H1 (cell line): ENCODE results near the gene UQCC5. TPM values are rescaled to one million over a fixed set of nuclear protein-coding genes. Genes with fewer than 3 reads are reported as not detected.

Experiments used
- CTCF ChIA-PET: fragments of 300-600 bp; sonication (Branson Sonifier 250); formaldehyde crosslinking; loops from one replicate; lab custom pipeline; 2021; ENCODE audit not compliant: partially characterized antibody; lab: Charles Lee
- POLR2A ChIA-PET: fragments of 300-600 bp; sonication (Branson Sonifier 250); formaldehyde crosslinking; loops from one replicate; lab custom pipeline; 2021; ENCODE audit warnings: inconsistent platforms; ENCODE audit not compliant: partially characterized antibody; lab: Charles Lee
- DNase-seq, 2 experiments: peaks; one replicate each; pipeline versions ENCODE4 v3.0.0 to v3.0.0-alpha.2; 2010 to 2022; ENCODE audit warnings: low spot score in 2 of 2, low read depth in 1 of 2, mixed read lengths in 1 of 2
- FAIRE-seq: peaks from 2 replicates; lab custom pipeline; 2011; peaks lifted over from hg19 to GRCh38; lab: Jason Lieb, UNC
- H2AFZ ChIP-seq: 2 replicates; pipeline ENCODE4 v1.8.1; 2012; ENCODE audit warnings: low read length, inconsistent platforms
- H2AK5ac ChIP-seq: 2 replicates; pipeline ENCODE4 v1.6.1; 2013; ENCODE audit warnings: low read depth, low read length
- H2BK120ac ChIP-seq: replicated peaks from 2 replicates; pipeline ENCODE3; 2013; ENCODE audit warnings: low read depth, low read length, inconsistent platforms
- H2BK12ac ChIP-seq: 2 replicates; pipeline ENCODE4 v1.6.1; 2013; ENCODE audit warnings: low read depth, low read length
- H2BK15ac ChIP-seq: 2 replicates; pipeline ENCODE4 v1.6.1; 2013; ENCODE audit warnings: low read length
- H2BK20ac ChIP-seq: 2 replicates; pipeline ENCODE4 v1.6.1; 2013; ENCODE audit warnings: low read length
- H2BK5ac ChIP-seq: 2 replicates; pipeline ENCODE4 v1.6.1; 2013; ENCODE audit warnings: low read depth, low read length
- H3K14ac ChIP-seq: 2 replicates; pipeline ENCODE4 v1.6.1; 2013; ENCODE audit warnings: inconsistent platforms; ENCODE audit not compliant: insufficient read length
- H3K18ac ChIP-seq: 2 replicates; pipeline ENCODE4 v1.6.1; 2013; ENCODE audit warnings: low read length; ENCODE audit errors: extremely low read depth
- H3K23ac ChIP-seq: 2 replicates; pipeline ENCODE4 v1.6.1; 2013; ENCODE audit warnings: inconsistent platforms; ENCODE audit not compliant: insufficient read length
- H3K23me2 ChIP-seq: 2 replicates; pipeline ENCODE4 v1.6.1; 2013; ENCODE audit warnings: low read depth, low read length
- H3K27ac ChIP-seq: 2 replicates; pipeline ENCODE4 v1.6.1; 2011; ENCODE audit warnings: low read depth, low read length, inconsistent platforms
- H3K27me3 ChIP-seq, 4 experiments: replicated peaks in 1 of 4; 1 replicate in 1 of 4; 2 replicates in 3 of 4; pipeline versions ENCODE4 v1.6.1 to v1.8.1; 2011 to 2013; ENCODE audit warnings: low read length in 3 of 4, mild to moderate bottlenecking in 3 of 4, inconsistent platforms in 2 of 4, mixed read lengths in 2 of 4, moderate library complexity in 1 of 4; ENCODE audit not compliant: control insufficient read depth in 3 of 4, insufficient read depth in 3 of 4; ENCODE audit errors: extremely low read depth in 1 of 4
- H3K36me3 ChIP-seq, 4 experiments: 2 replicates each; pipeline versions ENCODE4 v1.6.1 to v1.8.1; 2011 to 2013; ENCODE audit warnings: mild to moderate bottlenecking in 4 of 4, low read length in 3 of 4, moderate library complexity in 2 of 4, control low read depth in 1 of 4, inconsistent platforms in 1 of 4; ENCODE audit not compliant: insufficient read depth in 4 of 4, control insufficient read depth in 2 of 4
- H3K4ac ChIP-seq: replicated peaks from 2 replicates; pipeline ENCODE3; 2013; ENCODE audit warnings: low read length, low read depth, mixed read lengths, inconsistent platforms; ENCODE audit not compliant: insufficient read length
- H3K4me1 ChIP-seq, 4 experiments: replicated peaks in 1 of 4; 1 replicate in 1 of 4; 2 replicates in 3 of 4; pipeline versions ENCODE4 v1.6.1 to v1.8.1; 2011 to 2013; ENCODE audit warnings: low read length in 3 of 4, inconsistent platforms in 2 of 4, mixed read lengths in 1 of 4; ENCODE audit not compliant: insufficient read depth in 4 of 4, control insufficient read depth in 3 of 4
- H3K4me2 ChIP-seq, 2 experiments: 2 replicates each; pipeline versions ENCODE4 v1.6.1 to v1.8.1; 2011 to 2013; ENCODE audit warnings: low read depth in 2 of 2, low read length in 2 of 2, control low read depth in 1 of 2, inconsistent platforms in 1 of 2, mild to moderate bottlenecking in 1 of 2; ENCODE audit not compliant: insufficient read depth in 1 of 2
- H3K4me3 ChIP-seq, 4 experiments: fragments of 200-600, 300-600 bp in 1 of 4; sonication (generic), shearing (Covaris generic), sonication (Bioruptor Twin) in 1 of 4; 2 replicates each; pipeline versions ENCODE4 v1.5.1 to v1.8.1; 2011 to 2016; ENCODE audit warnings: low read length in 4 of 4, low read depth in 3 of 4, control low read depth in 2 of 4, inconsistent platforms in 2 of 4, mild to moderate bottlenecking in 2 of 4, mixed read lengths in 1 of 4, moderate library complexity in 1 of 4; ENCODE audit not compliant: insufficient read depth in 2 of 4; ENCODE audit errors: extremely low read depth in 1 of 4
- H3K56ac ChIP-seq: replicated peaks from 2 replicates; pipeline ENCODE3; 2013; ENCODE audit warnings: low read depth, mild to moderate bottlenecking, mixed read lengths, low read length, inconsistent platforms; ENCODE audit not compliant: insufficient read length
- H3K79me1 ChIP-seq: 2 replicates; pipeline ENCODE4 v1.6.1; 2013; ENCODE audit warnings: low read depth, low read length, control low read depth
- H3K79me2 ChIP-seq, 2 experiments: 2 replicates each; pipeline versions ENCODE4 v1.6.1 to v1.8.1; 2012 to 2013; ENCODE audit warnings: low read length in 2 of 2, mild to moderate bottlenecking in 2 of 2, inconsistent platforms in 1 of 2; ENCODE audit not compliant: insufficient read depth in 2 of 2, control insufficient read depth in 1 of 2
- H3K9ac ChIP-seq, 4 experiments: replicated peaks in 1 of 4; 1 replicate in 1 of 4; 2 replicates in 3 of 4; pipeline versions ENCODE4 v1.6.1 to v1.8.1; 2011 to 2013; ENCODE audit warnings: low read depth in 3 of 4, low read length in 3 of 4, control low read depth in 2 of 4, mild to moderate bottlenecking in 2 of 4, moderate library complexity in 2 of 4, inconsistent platforms in 1 of 4; ENCODE audit errors: extremely low read depth in 1 of 4
- H3K9me3 ChIP-seq, 2 experiments: 2 replicates each; pipeline versions ENCODE4 v1.6.1 to v1.8.1; 2012 to 2013; ENCODE audit warnings: mild to moderate bottlenecking in 2 of 2, moderate library complexity in 2 of 2, control low read depth in 1 of 2, inconsistent platforms in 1 of 2, low read depth in 1 of 2, low read length in 1 of 2, mixed read lengths in 1 of 2; ENCODE audit not compliant: insufficient read depth in 2 of 2
- H4K20me1 ChIP-seq, 2 experiments: replicated peaks in 1 of 2; 2 replicates each; pipeline versions ENCODE3 to v1.8.1; 2011 to 2013; ENCODE audit warnings: inconsistent platforms in 2 of 2, low read length in 2 of 2, mild to moderate bottlenecking in 1 of 2; ENCODE audit not compliant: insufficient read depth in 2 of 2, control insufficient read depth in 1 of 2
- H4K5ac ChIP-seq: 2 replicates; pipeline ENCODE4 v1.6.1; 2013; ENCODE audit warnings: low read length, low read depth, mixed read lengths, inconsistent platforms; ENCODE audit not compliant: insufficient read length
- H4K8ac ChIP-seq: 2 replicates; pipeline ENCODE4 v1.8.0; 2013; ENCODE audit warnings: mild to moderate bottlenecking, moderate library complexity, low read length, inconsistent platforms; ENCODE audit not compliant: insufficient read depth; ENCODE audit errors: extremely low read depth
- H4K91ac ChIP-seq: replicated peaks from 2 replicates; pipeline ENCODE3; 2013; ENCODE audit warnings: low read length, mixed read lengths, inconsistent platforms; ENCODE audit not compliant: insufficient read length
- BCL11A ChIP-seq, 2 experiments: IDR thresholded peaks; one replicate each; pipeline ENCODE4 v1.6.1; 2011; ENCODE audit warnings: low read depth in 2 of 2, low read length in 2 of 2, mild to moderate bottlenecking in 2 of 2
- CTBP2 ChIP-seq: IDR thresholded peaks from 2 replicates; pipeline ENCODE4 v1.7.0; 2011; ENCODE audit warnings: borderline replicate concordance, mild to moderate bottlenecking, moderate library complexity, mixed read lengths, low read length; ENCODE audit not compliant: insufficient read depth, insufficient read length
- EZH2 ChIP-seq: fragments of 200-600 bp; sonication (generic); IDR thresholded peaks from 2 replicates; pipeline ENCODE4 v1.7.1; 2012; ENCODE audit warnings: low read depth, mild to moderate bottlenecking, moderate library complexity, low read length, inconsistent platforms; ENCODE audit not compliant: severe bottlenecking
- GABPA ChIP-seq: IDR thresholded peaks from 2 replicates; pipeline ENCODE4 v1.6.1; 2011; ENCODE audit warnings: mild to moderate bottlenecking, low read length, moderate library complexity, borderline replicate concordance; ENCODE audit not compliant: insufficient read depth
- KDM1A ChIP-seq: fragments of 200-600, 300-600 bp; sonication (generic); IDR thresholded peaks from 2 replicates; pipeline ENCODE4 v1.7.1; 2016; ENCODE audit warnings: mild to moderate bottlenecking, low read length, borderline replicate concordance
- KDM4A ChIP-seq: IDR thresholded peaks from one replicate; pipeline ENCODE4 v1.7.1; 2012; ENCODE audit warnings: low read depth, mild to moderate bottlenecking, moderate library complexity, low read length, inconsistent platforms; ENCODE audit not compliant: severe bottlenecking
- SP2 ChIP-seq: IDR thresholded peaks from 2 replicates; pipeline ENCODE4 v1.6.1; 2012; ENCODE audit warnings: mild to moderate bottlenecking, low read length, inconsistent platforms
- SUZ12 ChIP-seq: fragments of 200-600 bp; sonication (generic); IDR thresholded peaks from 2 replicates; pipeline ENCODE4 v1.6.1; 2012; ENCODE audit warnings: mild to moderate bottlenecking, inconsistent platforms, low read length, moderate library complexity, mixed read lengths
- WGBS, 2 experiments: shearing (Covaris generic) in 1 of 2; methylation state at CpG; one replicate each; pipeline versions ENCODE4 v1.1.6 to v1.1.7; 2013 to 2015; ENCODE audit warnings: low lambda C conversion rate in 2 of 2, mixed read lengths in 2 of 2, inconsistent platforms in 1 of 2, low coverage in 1 of 2, missing lambda C conversion rate in 1 of 2; ENCODE audit not compliant: insufficient replicate concordance in 2 of 2, insufficient coverage in 1 of 2, insufficient read length in 1 of 2; ENCODE audit errors: extremely low coverage in 1 of 2, missing lambda C conversion rate in 1 of 2; 5-methylcytosine and 5-hydroxymethylcytosine counted together
- polyA plus RNA-seq, 7 experiments: library from polyadenylated mRNA; depleted of rRNA in 3 of 7; stranded (reverse) in 5 of 7; unstranded in 2 of 7; fragments of >200 nt in 5 of 7; fragments of 200-250 nt in 2 of 7; gene quantifications; 1 replicate in 5 of 7; 2 replicates in 1 of 7; 4 replicates in 1 of 7; pipeline versions ENCODE4 v1.2.1 to v1.2.3, GENCODE V29; 2011 to 2013; ENCODE audit warnings: missing spikeins in 2 of 7, mixed read lengths in 2 of 7
- total RNA-seq: library from RNA; stranded (reverse); fragmentation: NEBNext Ultra II Directional; extraction: Animal tissue kit (Norgen Biotek cat#: 25700); gene quantifications from 2 replicates; pipeline ENCODE4 v1.2.1, GENCODE V29; 2021
- TF ChIP-seq, protein P1 (sequence below), 3 experiments: IDR thresholded peaks; 1 replicate in 2 of 3; 2 replicates in 1 of 3; pipeline versions ENCODE4 v1.5.1 to v1.6.1; 2011; ENCODE audit warnings: low read length in 3 of 3, mild to moderate bottlenecking in 3 of 3, inconsistent platforms in 2 of 3, low read depth in 1 of 3, moderate library complexity in 1 of 3; ENCODE audit not compliant: insufficient read depth in 1 of 3; ENCODE audit errors: control extremely low read depth in 1 of 3

UQCC5 gene
- total and polyA plus RNA-seq, 2 of the 8 experiments (the other 6 are each of a cell fraction or from before 2014, with no cell fraction given) = 35.0 to 37.7 TPM

- Histone ChIP-seq H3K4me3 (no peak overlapping the region), H2BK120ac (no peak overlapping the region), H2BK15ac (no peak overlapping the region), H3K36me3 (peaks cover 0 to 10% (median under 1%) of the 10 kb centered on the region in 4 experiments; a peak in 1 of 8 replicates), H3K4me2 (no peak overlapping the region), H3K56ac (no peak overlapping the region), H2AFZ (no peak overlapping the region), H2AK5ac (no peak overlapping the region), H3K23ac (no peak overlapping the region), H3K27me3 (no peaks in the 10 kb centered on the region), H3K9ac (no peak overlapping the region; a peak in 1 of 7 replicates), H2BK5ac (no peak overlapping the region), H4K8ac (no peak overlapping the region), H3K4me1 (peaks cover 7 to 25% (median 14%) of the 10 kb centered on the region in 4 experiments), H3K27ac (no peak overlapping the region), H3K79me1 (peaks cover 12% of the 10 kb centered on the region), H3K18ac (no peak overlapping the region), H3K9me3 (no peaks in the 10 kb centered on the region), H3K4ac (no peak overlapping the region), H4K91ac (no peak overlapping the region), H3K79me2 (peaks cover 12 to 29% of the 10 kb centered on the region in 2 experiments), H3K23me2 (peaks cover 17% of the 10 kb centered on the region), H4K20me1 (peaks cover 4 to 18% of the 10 kb centered on the region in 2 experiments), H3K14ac (no peak overlapping the region), H2BK12ac (no peak overlapping the region), H2BK20ac (no peak overlapping the region), H4K5ac (no peak overlapping the region)
- WGBS, 2 experiments = 98% methylated on average over 5 of the region's 5 CpGs; no CpG with 5 or more reads in 1 of the 2 experiments
- DNase-seq = peak in 1 of 2 experiments; percentile 30
- CTCF ChIA-PET = interaction anchor here (0.6 to 1.3 kb wide), 2 partner anchors 13 to 23 kb away, joined by 3 read pairs; no protein-coding TSS in a partner anchor
- no peak for FAIRE-seq
- POLR2A ChIA-PET = interaction anchor here (0.6 kb wide), 1 partner anchor 910 kb away, joined by 3 read pairs; no protein-coding TSS in a partner anchor
- TF ChIP-seq SP2 (no peak), GABPA (no peak), SUZ12 (no peak), BCL11A (IDR thresholded peaks at IDR 0.05; ENCODE audit: low read depth in 2 of 2, low read length in 2 of 2) (no peak), KDM4A (no peak), CTBP2 (no peak), KDM1A (no peak), EZH2 (no peak)
- TF ChIP-seq, protein P1, sequence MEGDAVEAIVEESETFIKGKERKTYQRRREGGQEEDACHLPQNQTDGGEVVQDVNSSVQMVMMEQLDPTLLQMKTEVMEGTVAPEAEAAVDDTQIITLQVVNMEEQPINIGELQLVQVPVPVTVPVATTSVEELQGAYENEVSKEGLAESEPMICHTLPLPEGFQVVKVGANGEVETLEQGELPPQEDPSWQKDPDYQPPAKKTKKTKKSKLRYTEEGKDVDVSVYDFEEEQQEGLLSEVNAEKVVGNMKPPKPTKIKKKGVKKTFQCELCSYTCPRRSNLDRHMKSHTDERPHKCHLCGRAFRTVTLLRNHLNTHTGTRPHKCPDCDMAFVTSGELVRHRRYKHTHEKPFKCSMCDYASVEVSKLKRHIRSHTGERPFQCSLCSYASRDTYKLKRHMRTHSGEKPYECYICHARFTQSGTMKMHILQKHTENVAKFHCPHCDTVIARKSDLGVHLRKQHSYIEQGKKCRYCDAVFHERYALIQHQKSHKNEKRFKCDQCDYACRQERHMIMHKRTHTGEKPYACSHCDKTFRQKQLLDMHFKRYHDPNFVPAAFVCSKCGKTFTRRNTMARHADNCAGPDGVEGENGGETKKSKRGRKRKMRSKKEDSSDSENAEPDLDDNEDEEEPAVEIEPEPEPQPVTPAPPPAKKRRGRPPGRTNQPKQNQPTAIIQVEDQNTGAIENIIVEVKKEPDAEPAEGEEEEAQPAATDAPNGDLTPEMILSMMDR (IDR thresholded peaks at IDR 0.05; ENCODE audit: control extremely low read depth in 1 of 3, insufficient read depth in 1 of 3, low read depth in 1 of 3, low read length in 3 of 3) = no peak
Observed at GRCh38 chr3:52539010-52539653, 2.7 kb downstream of the UQCC5 start.
